ENCODE measurements around the gene H2BW1.
"Not testable (repeated sequence)": the region's sequence is repeated elsewhere in the genome, so short reads cannot be mapped to it uniquely, and the experiment has no call there.

Gene H2BW1

GRCh38 chrX:104013158-104013557 lies 350 bp downstream of the H2BW1 start:
- no peak for TF ChIP-seq CTCF (conservative IDR thresholded peaks at IDR 0.05; ENCODE audit: low read depth, low read length)
- no peak overlapping the region for H3K4me3 ChIP-seq (ENCODE audit: low read length)
- no peak for DNase-seq (ENCODE audit: low read depth)

- no peak for DNase-seq (ENCODE audit: low read depth)
- no peak for TF ChIP-seq CTCF (conservative IDR thresholded peaks at IDR 0.05; ENCODE audit: low read depth, low read length)
- H3K4me3 ChIP-seq (ENCODE audit: low read length) = no peak overlapping the region
Measured at GRCh38 chrX:104008831-104009230, 4.7 kb downstream of the H2BW1 start.

GRCh38 chrX:103999234-103999633 lies 14.3 kb downstream of the H2BW1 start:
- no peak for DNase-seq (ENCODE audit: low read depth)
- H3K4me3 ChIP-seq (ENCODE audit: low read length) = no peak overlapping the region
- TF ChIP-seq CTCF (conservative IDR thresholded peaks at IDR 0.05; ENCODE audit: low read depth, low read length) = no peak

GRCh38 chrX:103983508-103983907 lies 30.0 kb downstream of the H2BW1 start:
- not testable (repeated sequence) for H3K4me3 ChIP-seq (ENCODE audit: low read length); DNase-seq (ENCODE audit: low read depth)

- not testable (repeated sequence) for DNase-seq (ENCODE audit: low read depth); H3K4me3 ChIP-seq (ENCODE audit: low read length)
Measured at GRCh38 chrX:103962411-103963278, 50.9 kb downstream of the H2BW1 start, which contains the start of gene TMSB15B. TMSB15B (plus strand) TSS chrX:103962627.

Measured in retinal pigment epithelial cell (primary cell).